ENCODE data around the gene SCYGR3. TPM values are rescaled to one million over a fixed set of nuclear protein-coding genes. Genes with fewer than 3 reads are reported as not detected.

Gene SCYGR3, protein sequence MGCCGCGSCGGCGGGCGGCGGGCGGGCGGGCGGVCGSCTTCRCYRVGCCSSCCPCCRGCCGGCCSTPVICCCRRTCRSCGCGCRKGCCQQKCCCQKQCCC
- not detected for total RNA-seq
- long read RNA-seq: 0 reads

DNA sequence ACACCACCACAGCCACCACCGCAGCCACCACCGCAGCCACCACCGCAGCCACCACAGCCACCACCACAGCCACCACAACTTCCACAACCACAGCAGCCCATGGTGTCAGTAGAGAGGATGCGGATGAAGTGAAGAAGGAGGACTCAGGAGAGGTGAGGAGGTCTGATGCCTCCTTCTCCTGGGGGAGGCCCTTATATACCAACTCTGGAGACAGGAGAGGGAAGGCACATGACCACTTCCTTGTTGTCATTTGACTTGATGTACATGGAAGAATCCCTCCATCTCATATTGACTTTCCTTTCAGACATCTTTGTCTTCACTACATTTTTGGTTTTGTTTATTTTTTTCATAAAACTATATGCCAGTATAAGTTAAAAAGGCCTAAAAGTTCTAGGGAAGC, at the start of gene SCYGR3:
TSS of gene SCYGR3 (minus strand) at position 101 of the 400 bp plus-strand sequence. CDS start at position 101, 0 bp downstream.
- no peaks in the 10 kb centered on the region for H3K4me1 ChIP-seq
- H3K27ac ChIP-seq (replicated peaks): no peak within 1 kb of the TSS
- no peak within 1 kb of the TSS for H3K4me3 ChIP-seq
- TF ChIP-seq, protein P1, sequence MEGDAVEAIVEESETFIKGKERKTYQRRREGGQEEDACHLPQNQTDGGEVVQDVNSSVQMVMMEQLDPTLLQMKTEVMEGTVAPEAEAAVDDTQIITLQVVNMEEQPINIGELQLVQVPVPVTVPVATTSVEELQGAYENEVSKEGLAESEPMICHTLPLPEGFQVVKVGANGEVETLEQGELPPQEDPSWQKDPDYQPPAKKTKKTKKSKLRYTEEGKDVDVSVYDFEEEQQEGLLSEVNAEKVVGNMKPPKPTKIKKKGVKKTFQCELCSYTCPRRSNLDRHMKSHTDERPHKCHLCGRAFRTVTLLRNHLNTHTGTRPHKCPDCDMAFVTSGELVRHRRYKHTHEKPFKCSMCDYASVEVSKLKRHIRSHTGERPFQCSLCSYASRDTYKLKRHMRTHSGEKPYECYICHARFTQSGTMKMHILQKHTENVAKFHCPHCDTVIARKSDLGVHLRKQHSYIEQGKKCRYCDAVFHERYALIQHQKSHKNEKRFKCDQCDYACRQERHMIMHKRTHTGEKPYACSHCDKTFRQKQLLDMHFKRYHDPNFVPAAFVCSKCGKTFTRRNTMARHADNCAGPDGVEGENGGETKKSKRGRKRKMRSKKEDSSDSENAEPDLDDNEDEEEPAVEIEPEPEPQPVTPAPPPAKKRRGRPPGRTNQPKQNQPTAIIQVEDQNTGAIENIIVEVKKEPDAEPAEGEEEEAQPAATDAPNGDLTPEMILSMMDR (IDR thresholded peaks at IDR 0.05; ENCODE audit: borderline replicate concordance): no peak
- peaks cover 29% of the 10 kb centered on the region for H3K27me3 ChIP-seq (ENCODE audit: low read depth)
- H3K9me3 ChIP-seq (replicated peaks): no peaks in the 10 kb centered on the region
- no peak for DNase-seq
- intact Hi-C loops (cut with micrococcal nuclease): no loop called here
- no peaks in the 10 kb centered on the region for H3K36me3 ChIP-seq

DNA sequence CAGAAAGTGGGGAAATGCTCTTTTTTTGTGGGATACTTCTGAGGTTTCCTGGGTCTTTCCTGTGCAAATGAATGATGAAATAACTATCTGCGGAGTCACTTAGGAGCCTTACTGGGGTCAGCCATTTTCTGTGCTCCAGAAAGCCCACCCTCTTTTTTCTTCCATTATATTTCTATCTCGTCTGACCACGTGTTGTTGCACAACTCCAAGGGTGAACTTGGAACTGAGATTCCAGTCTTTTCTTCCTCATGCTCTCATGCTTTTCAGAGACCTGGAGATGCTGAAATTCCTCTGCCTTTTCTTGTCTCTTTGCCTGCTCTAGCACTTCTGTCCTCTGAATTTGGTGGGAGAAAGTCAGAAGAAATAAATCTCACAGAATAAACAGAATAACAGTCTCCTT, 47.2 kb upstream of the SCYGR3 start:
- H3K36me3 ChIP-seq: no peaks in the 10 kb centered on the region
- TF ChIP-seq, protein P1 (IDR thresholded peaks at IDR 0.05; ENCODE audit: borderline replicate concordance): no peak
- intact Hi-C loops (cut with micrococcal nuclease): no loop called here
- DNase-seq: no peak
- H3K4me1 ChIP-seq: no peaks in the 10 kb centered on the region
- H3K9me3 ChIP-seq (replicated peaks): no peaks in the 10 kb centered on the region
- no peak overlapping the region for H3K4me3 ChIP-seq
- peaks cover 21% of the 10 kb centered on the region for H3K27me3 ChIP-seq (ENCODE audit: low read depth)
- H3K27ac ChIP-seq (replicated peaks): no peak overlapping the region

DNA sequence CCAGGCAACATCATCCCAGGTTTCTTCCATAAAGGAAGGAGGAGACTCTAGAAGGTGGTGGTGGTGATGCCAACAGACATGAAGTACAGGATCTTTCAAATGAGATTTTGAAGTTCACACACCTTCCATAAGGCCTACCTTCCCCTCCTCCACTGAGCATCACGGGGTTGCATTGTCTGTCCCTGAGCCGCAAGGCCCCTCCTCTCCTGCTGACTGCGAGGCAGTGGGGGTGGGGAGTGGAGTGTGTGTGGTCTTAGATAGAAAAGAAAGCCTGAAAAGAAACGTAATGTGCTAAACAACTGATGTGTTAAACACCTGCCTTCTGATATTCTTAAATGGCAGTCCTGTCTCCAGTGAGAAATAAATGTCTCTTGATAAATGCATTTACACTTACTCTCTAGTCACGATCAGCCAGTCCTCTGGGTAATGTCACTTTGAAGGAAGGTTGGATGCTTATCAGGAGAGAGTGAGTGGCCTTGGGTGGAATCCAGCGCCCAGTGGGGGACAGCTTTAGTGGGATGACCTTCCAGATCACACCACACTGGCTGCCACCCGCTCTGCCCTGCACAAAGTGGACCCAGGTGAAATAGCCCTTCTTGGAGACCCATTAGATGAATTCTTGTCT, 46.5 kb upstream of the SCYGR3 start:
- TF ChIP-seq, protein P1 (IDR thresholded peaks at IDR 0.05; ENCODE audit: borderline replicate concordance): no peak
- Histone ChIP-seq H3K9me3 (replicated peaks) (no peaks in the 10 kb centered on the region), H3K27me3 (ENCODE audit: low read depth) (peaks cover 21% of the 10 kb centered on the region), H3K4me1 (no peaks in the 10 kb centered on the region), H3K27ac (replicated peaks) (no peak overlapping the region), H3K4me3 (no peak overlapping the region), H3K36me3 (no peaks in the 10 kb centered on the region)
- DNase-seq: no peak
- intact Hi-C loops (cut with micrococcal nuclease): no loop called here

DNA sequence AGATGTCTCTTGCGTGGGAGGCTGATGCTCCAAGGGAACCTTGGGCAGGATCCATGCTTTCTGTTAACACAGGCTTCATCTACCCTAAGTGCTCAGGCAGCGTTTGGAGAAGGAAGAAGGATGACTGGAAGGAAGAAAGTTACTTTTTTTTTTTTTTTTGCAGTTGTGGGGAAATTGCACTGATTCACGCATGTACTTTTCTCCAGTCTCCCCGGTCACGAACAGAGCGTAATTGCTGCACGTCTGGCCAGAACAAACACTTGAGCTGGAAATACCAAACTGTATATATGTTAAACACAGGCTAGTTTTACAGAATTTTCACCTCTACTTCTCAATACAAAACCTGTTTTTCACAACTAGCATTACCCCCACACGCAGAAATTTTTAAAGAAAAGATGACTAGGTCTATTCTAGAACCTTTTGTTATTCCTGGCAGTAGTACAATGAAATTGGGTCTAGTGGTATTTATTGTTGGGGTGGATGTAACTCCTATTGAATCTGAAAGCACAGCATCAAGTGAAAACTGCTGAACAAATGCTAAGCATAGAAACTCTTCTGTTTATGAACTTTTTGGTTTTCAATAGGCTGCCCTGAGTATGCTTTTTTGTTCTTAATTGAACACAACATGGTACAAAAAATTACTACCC, 42.7 kb upstream of the SCYGR3 start:
- DNase-seq: no peak
- Histone ChIP-seq H3K27me3 (ENCODE audit: low read depth) (peaks cover 7% of the 10 kb centered on the region), H3K36me3 (no peaks in the 10 kb centered on the region), H3K4me3 (no peak overlapping the region), H3K4me1 (no peaks in the 10 kb centered on the region), H3K27ac (replicated peaks) (no peak overlapping the region), H3K9me3 (replicated peaks) (no peaks in the 10 kb centered on the region)
- intact Hi-C loops (cut with micrococcal nuclease): loop anchor here (5.0 kb wide), 1 partner anchor 110 kb away; no protein-coding TSS in a partner anchor
- TF ChIP-seq, protein P1 (IDR thresholded peaks at IDR 0.05; ENCODE audit: borderline replicate concordance): no peak

DNA sequence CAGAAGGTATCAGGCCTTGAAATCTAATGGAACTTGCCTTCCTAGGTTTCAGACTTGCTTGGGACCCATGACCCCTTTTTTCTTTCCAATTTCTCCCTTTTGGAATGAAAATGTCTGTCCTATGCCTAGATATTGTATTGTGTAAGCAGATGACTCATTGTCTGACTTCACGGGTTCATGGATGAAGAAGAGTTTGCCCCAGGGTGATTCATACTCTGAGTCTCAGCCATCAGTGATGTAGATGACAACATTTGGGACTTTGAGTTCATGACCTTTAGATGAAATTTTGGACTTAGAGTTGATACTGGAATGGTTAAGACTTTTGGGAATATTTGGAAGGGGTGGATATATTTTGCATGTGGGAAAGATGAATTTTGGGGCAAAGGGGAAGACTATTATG, 40.8 kb upstream of the SCYGR3 start:
- Histone ChIP-seq H3K36me3 (no peaks in the 10 kb centered on the region), H3K27ac (replicated peaks) (no peak overlapping the region), H3K27me3 (ENCODE audit: low read depth) (peaks cover 8% of the 10 kb centered on the region), H3K9me3 (replicated peaks) (no peaks in the 10 kb centered on the region), H3K4me3 (no peak overlapping the region), H3K4me1 (no peaks in the 10 kb centered on the region)
- DNase-seq: no peak
- TF ChIP-seq, protein P1 (IDR thresholded peaks at IDR 0.05; ENCODE audit: borderline replicate concordance): no peak
- intact Hi-C loops (cut with micrococcal nuclease): loop anchor here (5.0 kb wide), 1 partner anchor 112 kb away; no protein-coding TSS in a partner anchor

All from left ventricle myocardium inferior (tissue), 1 donor.